Measurements from ENCODE around the gene PARD3. TPM values are rescaled to one million over a fixed set of nuclear protein-coding genes. Genes with fewer than 3 reads are reported as not detected.
"Not testable (repeated sequence)": the region's sequence is repeated elsewhere in the genome, so short reads cannot be mapped to it uniquely, and the experiment has no call there.

The PARD3 gene
- total RNA-seq, 4 donors from 2014 or later = 42.6 to 63.6 (median 55.2) TPM

DNA sequence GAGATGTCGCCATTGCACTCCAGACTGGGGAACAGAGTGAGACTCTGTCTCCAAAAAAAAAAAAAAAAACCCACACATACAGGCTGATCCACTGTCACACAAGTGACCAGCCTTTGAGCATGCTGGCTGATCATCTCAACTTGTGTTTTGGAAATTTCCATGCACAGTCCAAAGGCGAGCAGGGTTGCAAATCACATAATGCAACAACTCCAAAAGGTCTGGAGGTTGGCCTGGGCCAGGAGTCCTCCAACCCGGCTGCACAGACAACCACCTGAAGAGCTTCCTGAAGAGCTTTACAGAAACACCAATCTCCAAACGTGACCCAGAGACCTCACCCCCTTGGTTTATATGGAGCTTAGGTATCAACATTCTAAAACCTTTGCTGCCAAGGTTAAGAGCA lies 16.4 kb downstream of the PARD3 start:
- H3K4me1 ChIP-seq = peaks cover 0 to 33% (median 5%) of the 10 kb centered on the region in 4 donors
- 89 to 94% methylated on average over 4 of the region's 4 CpGs for WGBS, 2 donors
- no peak overlapping the region for H3K4me3 ChIP-seq

DNA sequence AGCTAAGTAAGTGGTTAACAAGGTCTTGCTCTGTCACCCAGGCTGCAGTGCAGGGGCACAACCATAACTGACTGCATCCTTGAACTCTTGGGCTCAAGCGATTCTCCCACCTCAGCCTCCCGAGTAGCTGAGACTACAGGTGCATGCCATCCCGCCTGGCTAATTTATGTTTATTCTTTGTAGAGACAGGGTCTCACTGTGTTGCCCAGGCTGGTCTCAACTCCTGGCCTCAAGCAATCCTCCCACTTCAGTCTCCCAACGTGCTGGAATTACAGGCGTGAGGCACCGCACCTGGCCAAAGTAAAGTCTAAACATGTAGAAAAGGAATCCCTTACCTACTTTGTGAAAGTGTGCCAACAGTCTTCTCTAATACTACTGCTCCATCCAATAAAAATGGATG lies 17.9 kb downstream of the PARD3 start:
- Histone ChIP-seq H3K27ac (no peak overlapping the region), H3K9me3 (no peaks in the 10 kb centered on the region), H3K4me1 (peaks cover 0 to 48% (median 5%) of the 10 kb centered on the region in 4 donors), H3K4me3 (no peak overlapping the region), H3K27me3 (no peaks in the 10 kb centered on the region), H3K36me3 (no peaks in the 10 kb centered on the region)
- TF ChIP-seq EP300 (IDR thresholded peaks at IDR 0.05) = no peak
- TF ChIP-seq POLR2A (IDR thresholded peaks at IDR 0.05) = no peak
- TF ChIP-seq, protein P1, sequence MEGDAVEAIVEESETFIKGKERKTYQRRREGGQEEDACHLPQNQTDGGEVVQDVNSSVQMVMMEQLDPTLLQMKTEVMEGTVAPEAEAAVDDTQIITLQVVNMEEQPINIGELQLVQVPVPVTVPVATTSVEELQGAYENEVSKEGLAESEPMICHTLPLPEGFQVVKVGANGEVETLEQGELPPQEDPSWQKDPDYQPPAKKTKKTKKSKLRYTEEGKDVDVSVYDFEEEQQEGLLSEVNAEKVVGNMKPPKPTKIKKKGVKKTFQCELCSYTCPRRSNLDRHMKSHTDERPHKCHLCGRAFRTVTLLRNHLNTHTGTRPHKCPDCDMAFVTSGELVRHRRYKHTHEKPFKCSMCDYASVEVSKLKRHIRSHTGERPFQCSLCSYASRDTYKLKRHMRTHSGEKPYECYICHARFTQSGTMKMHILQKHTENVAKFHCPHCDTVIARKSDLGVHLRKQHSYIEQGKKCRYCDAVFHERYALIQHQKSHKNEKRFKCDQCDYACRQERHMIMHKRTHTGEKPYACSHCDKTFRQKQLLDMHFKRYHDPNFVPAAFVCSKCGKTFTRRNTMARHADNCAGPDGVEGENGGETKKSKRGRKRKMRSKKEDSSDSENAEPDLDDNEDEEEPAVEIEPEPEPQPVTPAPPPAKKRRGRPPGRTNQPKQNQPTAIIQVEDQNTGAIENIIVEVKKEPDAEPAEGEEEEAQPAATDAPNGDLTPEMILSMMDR (IDR thresholded peaks at IDR 0.05) = no peak
- no peak for DNase-seq (ENCODE audit: low spot score in 2 of 2)
- 90 to 94% methylated on average over 6 of the region's 6 CpGs for WGBS, 2 donors

More for the DNA sequence above, 16.4 kb downstream of the PARD3 start:
- Histone ChIP-seq H3K9me3 (no peaks in the 10 kb centered on the region), H3K36me3 (no peaks in the 10 kb centered on the region), H3K27ac (no peak overlapping the region), H3K27me3 (no peaks in the 10 kb centered on the region)
- DNase-seq (ENCODE audit: low spot score in 2 of 2) = no peak
- TF ChIP-seq, protein P1 (IDR thresholded peaks at IDR 0.05) = no peak
- TF ChIP-seq POLR2A (IDR thresholded peaks at IDR 0.05) = no peak
- TF ChIP-seq EP300 (IDR thresholded peaks at IDR 0.05) = no peak

DNA sequence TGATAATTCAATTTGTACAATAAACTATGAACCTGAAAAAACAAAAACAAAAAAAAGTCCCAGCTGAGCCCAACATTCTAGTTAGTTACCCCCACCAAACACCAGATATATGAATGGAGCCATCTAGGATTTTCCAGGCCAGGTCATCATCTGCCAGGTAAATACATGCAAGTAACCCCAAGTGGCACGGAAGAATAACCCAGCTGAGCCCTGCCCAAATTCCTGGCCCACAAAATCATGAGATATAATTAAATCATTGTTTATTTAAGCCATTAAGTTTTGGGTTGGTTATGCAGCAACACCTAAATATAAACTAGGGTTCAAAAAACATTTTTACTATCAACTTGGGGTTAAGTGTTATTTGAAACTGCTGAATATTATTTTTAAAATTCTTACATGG lies 19.0 kb downstream of the PARD3 start:
- Histone ChIP-seq H3K27ac (no peak overlapping the region), H3K4me3 (no peak overlapping the region), H3K36me3 (no peaks in the 10 kb centered on the region), H3K4me1 (peaks cover 0 to 40% (median 5%) of the 10 kb centered on the region in 4 donors), H3K9me3 (no peaks in the 10 kb centered on the region), H3K27me3 (no peaks in the 10 kb centered on the region)
- 77 to 89% methylated on average over 1 of the region's 1 CpG for WGBS, 2 donors
- TF ChIP-seq, protein P1 (IDR thresholded peaks at IDR 0.05) = no peak
- TF ChIP-seq EP300 (IDR thresholded peaks at IDR 0.05) = no peak
- TF ChIP-seq POLR2A (IDR thresholded peaks at IDR 0.05) = no peak
- no peak for DNase-seq (ENCODE audit: low spot score in 2 of 2)

DNA sequence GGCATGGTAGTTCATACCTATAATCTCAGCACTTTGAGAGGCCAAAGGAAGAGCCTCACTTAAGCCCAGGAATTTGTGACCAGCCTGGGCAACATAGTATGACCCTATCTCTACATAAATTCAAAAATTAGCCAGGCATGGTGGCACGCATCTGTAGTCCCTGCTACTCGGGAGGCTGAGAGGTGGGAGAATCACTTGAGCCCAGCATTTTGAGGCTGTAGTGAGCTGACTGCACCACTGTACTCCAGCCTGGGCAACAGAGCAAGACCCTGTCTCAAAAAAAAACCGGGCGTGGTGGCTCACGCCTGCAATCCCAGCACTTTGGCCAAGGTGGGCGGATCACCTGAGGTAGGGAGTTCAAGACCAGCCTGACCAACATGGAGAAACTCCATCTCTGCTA lies 19.8 kb downstream of the PARD3 start:
- peaks cover 0 to 40% (median 3%) of the 10 kb centered on the region in 4 donors for H3K4me1 ChIP-seq
- no peak overlapping the region for H3K27ac ChIP-seq
- H3K9me3 ChIP-seq = no peaks in the 10 kb centered on the region
- TF ChIP-seq EP300 (IDR thresholded peaks at IDR 0.05) (no peak), POLR2A (IDR thresholded peaks at IDR 0.05) (no peak)
- TF ChIP-seq, protein P1 (IDR thresholded peaks at IDR 0.05) = no peak
- whole genome bisulfite sequencing, 2 donors = 95 to 97% methylated on average over 6 of the region's 6 CpGs
- no peak overlapping the region for H3K4me3 ChIP-seq
- no peak for DNase-seq (ENCODE audit: low spot score in 2 of 2)
- H3K36me3 ChIP-seq = no peaks in the 10 kb centered on the region
- H3K27me3 ChIP-seq = no peaks in the 10 kb centered on the region

DNA sequence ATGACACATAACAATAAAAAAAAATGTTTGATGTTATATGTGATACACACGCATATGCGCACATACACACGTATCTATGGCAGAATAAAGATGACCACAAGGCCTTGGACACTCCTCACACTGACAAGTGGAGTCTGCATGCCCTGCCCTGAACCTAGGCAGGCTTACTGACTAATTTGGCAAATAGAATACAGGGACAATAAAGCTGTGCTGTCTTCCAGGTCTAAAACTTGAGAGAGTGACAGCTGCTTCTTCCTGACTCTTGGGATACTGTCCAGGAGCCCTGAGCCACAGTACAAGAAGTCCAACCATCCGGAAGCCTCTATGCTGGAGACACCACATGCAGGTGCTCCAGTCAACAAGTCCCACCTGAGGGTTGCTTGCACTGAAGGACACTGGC lies 20.3 kb downstream of the PARD3 start:
- 96 to 97% methylated on average over 4 of the region's 4 CpGs for whole genome bisulfite sequencing, 2 donors
- no peak for DNase-seq (ENCODE audit: low spot score in 2 of 2)
- Histone ChIP-seq H3K4me1 (peaks cover 0 to 40% (median under 1%) of the 10 kb centered on the region in 4 donors), H3K4me3 (no peak overlapping the region), H3K27ac (no peak overlapping the region), H3K9me3 (no peaks in the 10 kb centered on the region), H3K36me3 (no peaks in the 10 kb centered on the region), H3K27me3 (no peaks in the 10 kb centered on the region)
- TF ChIP-seq POLR2A (IDR thresholded peaks at IDR 0.05) (no peak), EP300 (IDR thresholded peaks at IDR 0.05) (no peak)
- TF ChIP-seq, protein P1 (IDR thresholded peaks at IDR 0.05) = no peak

DNA sequence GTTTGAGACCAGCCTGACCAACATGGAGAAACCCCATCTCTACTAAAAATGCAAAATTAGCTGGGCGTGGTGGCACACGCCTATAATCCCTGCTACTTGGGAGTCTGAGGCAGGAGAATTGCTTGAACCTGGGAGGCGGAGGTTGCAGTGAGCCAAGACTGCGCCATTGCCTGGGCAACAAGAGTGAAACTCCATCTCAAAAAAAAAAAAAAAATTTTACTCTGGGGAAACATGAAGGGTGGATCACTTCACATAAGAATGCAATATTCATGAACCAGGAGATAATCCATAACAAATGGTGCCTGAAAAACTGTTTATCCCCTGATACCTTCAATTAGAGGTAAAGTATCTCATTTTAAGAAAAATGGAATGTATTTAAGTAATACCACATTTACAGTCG lies 21.5 kb downstream of the PARD3 start:
- peaks cover 0 to 43% (median 0%) of the 10 kb centered on the region in 4 donors for H3K4me1 ChIP-seq

More for the DNA sequence above, 21.5 kb downstream of the PARD3 start:
- not testable (repeated sequence) for H3K36me3 ChIP-seq; H3K27me3 ChIP-seq; H3K4me3 ChIP-seq; H3K9me3 ChIP-seq; DNase-seq (ENCODE audit: low spot score in 2 of 2); H3K27ac ChIP-seq
- WGBS, 2 donors = 89 to 91% methylated on average over 5 of the region's 5 CpGs
